HepG2 (cell line): ENCODE results near the gene LSM12. TPM values are rescaled to one million over a fixed set of nuclear protein-coding genes. Genes with fewer than 3 reads are reported as not detected.

ENCODE experiments used
- ARID2 ChIP-seq: sonication (generic); formaldehyde crosslinking; IDR thresholded peaks from 2 replicates; pipeline ENCODE4 v1.8.1; 2022; ENCODE audit warnings: mild to moderate bottlenecking, missing genetic modification reagents, borderline replicate concordance
- CHCHD3 ChIP-seq: sonication (generic); formaldehyde crosslinking; IDR thresholded peaks from 2 replicates; pipeline ENCODE4 v1.8.0; 2022; ENCODE audit warnings: mild to moderate bottlenecking, missing genetic modification reagents, moderate library complexity
- CREM ChIP-seq, 2 experiments: sonication (generic) in 1 of 2; formaldehyde crosslinking in 1 of 2; IDR thresholded peaks; 2 replicates each; pipeline versions ENCODE4 v1.4.0 to v1.6.1; 2016 to 2020; ENCODE audit warnings: antibody characterized with exemption in 1 of 2, mild to moderate bottlenecking in 1 of 2, missing genetic modification reagents in 1 of 2
- E2F1 ChIP-seq: sonication (generic); formaldehyde crosslinking; IDR thresholded peaks from 2 replicates; pipeline ENCODE4 v1.5.0; 2020; ENCODE audit warnings: missing genetic modification reagents
- FOXC1 ChIP-seq: sonication (generic); formaldehyde crosslinking; IDR thresholded peaks from 2 replicates; pipeline ENCODE4 v1.8.0; 2022; ENCODE audit warnings: mild to moderate bottlenecking, missing genetic modification reagents, borderline replicate concordance
- HINFP ChIP-seq: sonication (generic); formaldehyde crosslinking; IDR thresholded peaks from 2 replicates; pipeline ENCODE4 v1.4.0; 2020; ENCODE audit warnings: low read depth, mild to moderate bottlenecking, missing genetic modification reagents
- KLF12 ChIP-seq: sonication (generic); formaldehyde crosslinking; IDR thresholded peaks from 2 replicates; pipeline ENCODE4 v1.4.0; 2020; ENCODE audit warnings: missing genetic modification reagents, borderline replicate concordance
- MTA1 ChIP-seq: sonication (generic); formaldehyde crosslinking; IDR thresholded peaks from 2 replicates; pipeline ENCODE4 v1.4.0; 2020; ENCODE audit warnings: missing genetic modification reagents, mild to moderate bottlenecking, borderline replicate concordance
- MYC ChIP-seq: sonication (generic); formaldehyde crosslinking; IDR thresholded peaks from 2 replicates; pipeline ENCODE4 v1.9.0; 2021; ENCODE audit warnings: missing genetic modification reagents, borderline replicate concordance
- PHF5A ChIP-seq: IDR thresholded peaks from one replicate; pipeline ENCODE4 v1.6.1; 2018; ENCODE audit warnings: low read depth, missing genetic modification reagents; ENCODE audit not compliant: unreplicated experiment
- POGZ ChIP-seq: sonication (generic); formaldehyde crosslinking; IDR thresholded peaks from 2 replicates; pipeline ENCODE4 v1.4.0; 2020; ENCODE audit warnings: mild to moderate bottlenecking, missing genetic modification reagents
- TBL1XR1 ChIP-seq: fragments of 150-350 bp; IDR thresholded peaks from 2 replicates; pipeline ENCODE4 v1.6.1; 2014; ENCODE audit warnings: borderline replicate concordance, low read length; ENCODE audit not compliant: partially characterized antibody
- ZBTB7A ChIP-seq: sonication (generic); formaldehyde crosslinking; IDR thresholded peaks from 2 replicates; pipeline ENCODE4 v1.8.0; 2022; ENCODE audit warnings: mild to moderate bottlenecking, missing genetic modification reagents
- ZNF232 ChIP-seq: sonication (generic); formaldehyde crosslinking; IDR thresholded peaks from 2 replicates; pipeline ENCODE4 v1.4.0; 2020; ENCODE audit warnings: missing genetic modification reagents, borderline replicate concordance
- ZNF564 ChIP-seq: sonication (generic); formaldehyde crosslinking; IDR thresholded peaks from 2 replicates; pipeline ENCODE4 v1.8.1; 2023; ENCODE audit warnings: mild to moderate bottlenecking, missing genetic modification reagents
- ZNF644 ChIP-seq: IDR thresholded peaks from 2 replicates; pipeline ENCODE4 v1.6.1; 2016; ENCODE audit warnings: low read depth
- ZNF749 ChIP-seq: sonication (generic); formaldehyde crosslinking; IDR thresholded peaks from 2 replicates; pipeline ENCODE4 v1.8.0; 2022; ENCODE audit warnings: mild to moderate bottlenecking, missing genetic modification reagents, moderate library complexity, borderline replicate concordance
- ZUFSP ChIP-seq: sonication (generic); formaldehyde crosslinking; IDR thresholded peaks from 2 replicates; pipeline ENCODE4 v1.9.0; 2021; ENCODE audit warnings: missing genetic modification reagents, mild to moderate bottlenecking, borderline replicate concordance
- polyA plus RNA-seq, 8 experiments: library from polyadenylated mRNA; depleted of rRNA in 3 of 8; stranded (reverse) in 7 of 8; unstranded in 1 of 8; fragments of >200 nt; fragmentation: Illumina TruSeq in 4 of 8; extraction: Trizol in 4 of 8; gene quantifications; 2 replicates each; pipeline versions ENCODE4 v1.2.1 to v1.2.3, GENCODE V29; 2011 to 2016; ENCODE audit warnings: low read depth in 4 of 8, missing spikeins in 1 of 8, mixed read lengths in 1 of 8; ENCODE audit not compliant: insufficient read depth in 1 of 8
- total RNA-seq, 5 experiments: library from RNA; depleted of rRNA; stranded (reverse); fragments of >200 nt; fragmentation: Illumina TruSeq; extraction: Trizol; gene quantifications; 2 replicates each; pipeline ENCODE4 v1.2.3, GENCODE V29; 2016; ENCODE audit warnings: low read depth in 1 of 5
- TF ChIP-seq, protein P1 (sequence below): sonication (generic); formaldehyde crosslinking; IDR thresholded peaks from 2 replicates; pipeline ENCODE4 v1.5.0; 2020; ENCODE audit warnings: mild to moderate bottlenecking, missing genetic modification reagents, borderline replicate concordance

LSM12 gene
- total and polyA plus RNA-seq, 2 of the 13 experiments (the other 11 are each of a cell fraction or from before 2014, with no cell fraction given): 52.8 to 55.7 TPM

GRCh38 chr17:44110823-44111633 lies 44.6 kb upstream of the LSM12 start (continued):
- peak; percentile 96 for TF ChIP-seq TBL1XR1
- peak; percentile 74; the same call in 1 of the 2 replicates for TF ChIP-seq FOXC1
- TF ChIP-seq ZNF232: peak; percentile 65; the same call in 1 of the 2 replicates
- TF ChIP-seq ZNF644 (CRISPR knock-in tag): no peak
- no peak for TF ChIP-seq E2F1
- peak; percentile 93 for TF ChIP-seq POGZ
- no peak for TF ChIP-seq ZUFSP (CRISPR knock-in tag)
- peak; percentile 93 for TF ChIP-seq ZNF749 (CRISPR knock-in tag)
- no peak for TF ChIP-seq ARID2 (CRISPR knock-in tag)
- TF ChIP-seq CREM (IDR thresholded peaks at IDR 0.05): peak; percentile 83
- TF ChIP-seq CREM (CRISPR knock-in tag; IDR thresholded peaks at IDR 0.05): no peak
- TF ChIP-seq ZNF564 (CRISPR knock-in tag): peak; percentile 14; the same call in 1 of the 2 replicates
- TF ChIP-seq MYC (CRISPR knock-in tag): peak; percentile 91
- TF ChIP-seq, protein P1, sequence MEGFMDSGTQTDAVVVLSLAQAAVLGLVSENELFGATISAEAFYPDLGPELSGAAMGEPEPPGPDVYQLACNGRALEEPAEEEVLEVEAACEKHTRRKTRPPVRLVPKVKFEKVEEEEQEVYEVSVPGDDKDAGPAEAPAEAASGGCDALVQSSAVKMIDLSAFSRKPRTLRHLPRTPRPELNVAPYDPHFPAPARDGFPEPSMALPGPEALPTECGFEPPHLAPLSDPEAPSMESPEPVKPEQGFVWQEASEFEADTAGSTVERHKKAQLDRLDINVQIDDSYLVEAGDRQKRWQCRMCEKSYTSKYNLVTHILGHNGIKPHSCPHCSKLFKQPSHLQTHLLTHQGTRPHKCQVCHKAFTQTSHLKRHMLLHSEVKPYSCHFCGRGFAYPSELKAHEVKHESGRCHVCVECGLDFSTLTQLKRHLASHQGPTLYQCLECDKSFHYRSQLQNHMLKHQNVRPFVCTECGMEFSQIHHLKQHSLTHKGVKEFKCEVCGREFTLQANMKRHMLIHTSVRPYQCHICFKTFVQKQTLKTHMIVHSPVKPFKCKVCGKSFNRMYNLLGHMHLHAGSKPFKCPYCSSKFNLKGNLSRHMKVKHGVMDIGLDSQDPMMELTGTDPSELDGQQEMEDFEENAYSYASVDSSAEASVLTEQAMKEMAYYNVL (CRISPR knock-in tag): peak; percentile 95
- TF ChIP-seq HINFP (CRISPR knock-in tag): peak; percentile 79
- TF ChIP-seq ZBTB7A (CRISPR knock-in tag): peak; percentile 41; the same call in 1 of the 2 replicates
- peak; percentile 99 for TF ChIP-seq MTA1 (CRISPR knock-in tag)
- TF ChIP-seq PHF5A (CRISPR knock-in tag): peak; percentile 94
- 0 out of 2 replicates have a peak, but pooled peaks have one; percentile 10 for TF ChIP-seq CHCHD3 (CRISPR knock-in tag)
- peak; percentile 9; the same call in 1 of the 2 replicates for TF ChIP-seq KLF12 (CRISPR knock-in tag)
